ENCODE results near the gene NAA40.

- TF ChIP-seq CTCF (conservative IDR thresholded peaks at IDR 0.05; ENCODE audit: low read depth, low read length) (no peak), POLR2A (IDR thresholded peaks at IDR 0.05; ENCODE audit: low read depth, low read length) (no peak), ELK1 (IDR thresholded peaks at IDR 0.05; ENCODE audit: borderline replicate concordance, low read depth, low read length) (no peak), RCOR1 (IDR thresholded peaks at IDR 0.05; ENCODE audit: insufficient replicate concordance, low read length) (no peak), USF2 (IDR thresholded peaks at IDR 0.05; ENCODE audit: low read depth, low read length) (no peak), MAFK (IDR thresholded peaks at IDR 0.05; ENCODE audit: low read depth, low read length) (no peak), RFX5 (IDR thresholded peaks at IDR 0.05; ENCODE audit: low read depth, low read length) (no peak), MXI1 (IDR thresholded peaks at IDR 0.05; ENCODE audit: borderline replicate concordance, low read depth, low read length) (no peak), CEBPB (IDR thresholded peaks at IDR 0.05; ENCODE audit: low read depth, low read length) (no peak), BHLHE40 (IDR thresholded peaks at IDR 0.05; ENCODE audit: low read depth, low read length) (no peak), FOS (IDR thresholded peaks at IDR 0.05; ENCODE audit: low read depth, low read length) (no peak), RAD21 (IDR thresholded peaks at IDR 0.05; ENCODE audit: low read length) (no peak), SMC3 (IDR thresholded peaks at IDR 0.05; ENCODE audit: low read depth, low read length) (no peak)
Measured at GRCh38 chr11:63966444-63966843, 27.6 kb downstream of the NAA40 start.
